ENCODE measurements around the gene MTCH1.

DNA sequence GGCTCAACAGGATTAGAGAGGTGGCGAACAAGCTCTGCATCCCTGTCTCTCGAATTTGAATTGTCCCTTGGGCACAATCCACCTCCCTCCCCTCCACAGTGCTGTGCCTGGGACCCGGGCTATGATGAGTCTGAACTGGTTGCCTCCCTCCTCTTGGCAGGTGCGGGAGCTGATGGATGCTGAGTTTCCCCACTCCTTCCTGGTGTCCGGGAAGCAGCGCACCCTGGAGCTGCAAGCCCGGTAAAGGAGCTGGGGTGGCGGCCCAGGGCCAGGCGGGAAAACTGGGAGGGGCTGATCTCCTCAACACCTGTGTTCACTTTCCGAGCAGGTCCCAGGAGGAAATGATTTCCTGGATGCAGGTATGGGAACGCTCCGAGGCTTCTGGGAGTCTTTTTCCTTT is 34.4 kb upstream of the MTCH1 start:
- TF ChIP-seq, protein P1, sequence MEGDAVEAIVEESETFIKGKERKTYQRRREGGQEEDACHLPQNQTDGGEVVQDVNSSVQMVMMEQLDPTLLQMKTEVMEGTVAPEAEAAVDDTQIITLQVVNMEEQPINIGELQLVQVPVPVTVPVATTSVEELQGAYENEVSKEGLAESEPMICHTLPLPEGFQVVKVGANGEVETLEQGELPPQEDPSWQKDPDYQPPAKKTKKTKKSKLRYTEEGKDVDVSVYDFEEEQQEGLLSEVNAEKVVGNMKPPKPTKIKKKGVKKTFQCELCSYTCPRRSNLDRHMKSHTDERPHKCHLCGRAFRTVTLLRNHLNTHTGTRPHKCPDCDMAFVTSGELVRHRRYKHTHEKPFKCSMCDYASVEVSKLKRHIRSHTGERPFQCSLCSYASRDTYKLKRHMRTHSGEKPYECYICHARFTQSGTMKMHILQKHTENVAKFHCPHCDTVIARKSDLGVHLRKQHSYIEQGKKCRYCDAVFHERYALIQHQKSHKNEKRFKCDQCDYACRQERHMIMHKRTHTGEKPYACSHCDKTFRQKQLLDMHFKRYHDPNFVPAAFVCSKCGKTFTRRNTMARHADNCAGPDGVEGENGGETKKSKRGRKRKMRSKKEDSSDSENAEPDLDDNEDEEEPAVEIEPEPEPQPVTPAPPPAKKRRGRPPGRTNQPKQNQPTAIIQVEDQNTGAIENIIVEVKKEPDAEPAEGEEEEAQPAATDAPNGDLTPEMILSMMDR (IDR thresholded peaks at IDR 0.05): no peak
- no peak for TF ChIP-seq POLR2A (IDR thresholded peaks at IDR 0.05)
